PFSK-1 (cell line): ENCODE measurements around the gene ATOH8.

Experiments
- FOXP2 ChIP-seq: optimal IDR thresholded peaks from 2 replicates; pipeline ENCODE3; 2011; ENCODE audit warnings: borderline replicate concordance, control low read depth, inconsistent platforms; ENCODE audit not compliant: insufficient read depth; ENCODE audit errors: extremely low read length, extremely low read depth
- POLR2AphosphoS5 ChIP-seq: IDR thresholded peaks from 2 replicates; pipeline ENCODE4 v1.6.1; 2012; ENCODE audit warnings: low read depth, mild to moderate bottlenecking, control low read depth, low read length, moderate library complexity
- SIN3A ChIP-seq: IDR thresholded peaks from 2 replicates; pipeline ENCODE4 v1.6.1; 2012; ENCODE audit warnings: mild to moderate bottlenecking, low read length, moderate library complexity, borderline replicate concordance; ENCODE audit not compliant: insufficient read depth
- TAF1 ChIP-seq: IDR thresholded peaks from 2 replicates; pipeline ENCODE4 v1.6.1; 2012; ENCODE audit warnings: low read length, control low read depth, borderline replicate concordance; ENCODE audit not compliant: insufficient read depth

DNA sequence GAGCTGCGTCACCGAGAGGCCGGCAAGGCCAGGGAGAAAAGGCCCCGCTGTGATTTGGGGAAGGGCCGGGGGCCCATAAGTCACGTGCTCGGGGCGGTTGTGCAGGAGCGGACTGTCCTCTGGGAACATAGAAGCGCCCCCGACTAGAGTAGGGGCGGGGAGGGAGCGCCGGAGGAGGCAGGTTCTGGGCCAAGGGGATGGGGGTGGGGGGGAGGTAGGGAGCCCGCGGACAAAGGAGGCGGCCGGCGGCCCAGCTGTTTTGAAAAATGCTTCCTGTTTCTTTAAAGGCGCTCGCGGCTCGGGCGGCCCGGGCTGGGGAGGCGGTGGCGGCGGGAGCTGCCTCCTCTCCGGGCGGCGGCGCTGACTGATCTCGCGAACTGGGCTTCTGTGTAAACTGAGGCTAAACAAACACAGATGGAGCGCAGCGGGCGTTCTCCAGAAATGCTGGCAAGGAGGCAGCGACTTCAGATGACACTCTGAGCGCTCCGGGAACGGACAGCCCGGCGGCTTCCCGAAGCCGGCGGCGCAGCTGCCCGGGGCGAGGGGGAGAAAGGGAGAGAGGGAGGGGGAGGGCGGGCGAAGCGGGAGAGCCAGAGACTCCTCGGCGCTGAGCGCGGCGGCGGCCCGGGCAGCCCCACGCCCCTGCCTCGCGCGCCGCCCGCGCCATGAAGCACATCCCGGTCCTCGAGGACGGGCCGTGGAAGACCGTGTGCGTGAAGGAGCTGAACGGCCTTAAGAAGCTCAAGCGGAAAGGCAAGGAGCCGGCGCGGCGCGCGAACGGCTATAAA, at the start of gene ATOH8:
- TF ChIP-seq SIN3A (no peak), TAF1 (0 out of 2 replicates have a peak, but pooled peaks have one; percentile 55), POLR2AphosphoS5 (no peak), FOXP2 (no peak)
